Body of pancreas (tissue), 4 donors: ENCODE results near the gene FTH1. TPM values are rescaled to one million over a fixed set of nuclear protein-coding genes. Genes with fewer than 3 reads are reported as not detected.
A peak's percentile ranks its signal among the peaks of the same experiment; 100 is the strongest.

Source experiments
- ATAC-seq: fragments of 150-250 bp; one replicate; pipeline ENCODE4 v1.9.1; 2016
- DNase-seq, 4 donors: peaks; one replicate each; pipeline ENCODE4 v3.0.0-alpha.2; 2019
- H3K27ac ChIP-seq, 4 donors: fragments of 200-600 bp; sonication (generic); 1 replicate in 3 of 4; 2 replicates in 1 of 4; pipeline versions ENCODE4 v1.5.1 to v1.6.1; 2016 to 2019; ENCODE audit warnings: mild to moderate bottlenecking in 1 of 4, mixed read lengths in 1 of 4, moderate library complexity in 1 of 4
- H3K27me3 ChIP-seq, 2 donors: fragments of 200-600 bp; sonication (generic); one replicate each; pipeline ENCODE4 v1.6.0; 2016; ENCODE audit warnings: mild to moderate bottlenecking in 1 of 2
- H3K36me3 ChIP-seq, 2 donors: fragments of 200-600 bp; sonication (generic); replicated peaks in 1 of 2; 2 replicates each; pipeline ENCODE4 v1.5.1; 2016; ENCODE audit warnings: low read depth in 2 of 2; ENCODE audit not compliant: insufficient read depth in 1 of 2
- H3K4me1 ChIP-seq: fragments of 200-600 bp; sonication (generic); one replicate; pipeline ENCODE4 v1.6.0; 2016
- H3K4me3 ChIP-seq, 2 donors: fragments of 200-600 bp; sonication (generic); 1 replicate in 1 of 2; 2 replicates in 1 of 2; pipeline ENCODE4 v1.5.1; 2016 to 2019
- H3K9me3 ChIP-seq, 3 donors: fragments of 200-600 bp; sonication (generic); 1 replicate in 2 of 3; 2 replicates in 1 of 3; pipeline ENCODE4 v1.5.1; 2016
- POLR2A ChIP-seq, 3 donors: fragments of 450-650 bp; IDR thresholded peaks; one replicate each; pipeline ENCODE4 v1.6.1; 2016; ENCODE audit warnings: antibody characterized with exemption in 3 of 3, mild to moderate bottlenecking in 2 of 3
- whole genome bisulfite sequencing, 2 donors: methylation state at CpG; one replicate each; pipeline ENCODE4 v1.1.5; 2017; 5-methylcytosine and 5-hydroxymethylcytosine counted together
- intact Hi-C: fragments of 100-400 bp; cut with DNase I; formaldehyde crosslinking; loops from one replicate; pipeline ENCODE4 v1.15.1; 2023
- total RNA-seq, 2 donors: library from RNA; depleted of rRNA; stranded (reverse); fragments of >200 nt; gene quantifications; one replicate each; pipeline ENCODE4 v1.1.0, GENCODE V29; 2016
- TF ChIP-seq, protein P1 (sequence below), 7 experiments: fragments of 450-650 bp in 4 of 7; fragments of 200-600 bp in 3 of 7; sonication (generic) in 3 of 7; IDR thresholded peaks; one replicate each; pipeline ENCODE4 v1.5.1; 2016 to 2019; ENCODE audit warnings: antibody characterized with exemption in 7 of 7

The FTH1 gene
- total RNA-seq, 2 donors from 2014 or later = 1,333 to 1,363 TPM

DNA sequence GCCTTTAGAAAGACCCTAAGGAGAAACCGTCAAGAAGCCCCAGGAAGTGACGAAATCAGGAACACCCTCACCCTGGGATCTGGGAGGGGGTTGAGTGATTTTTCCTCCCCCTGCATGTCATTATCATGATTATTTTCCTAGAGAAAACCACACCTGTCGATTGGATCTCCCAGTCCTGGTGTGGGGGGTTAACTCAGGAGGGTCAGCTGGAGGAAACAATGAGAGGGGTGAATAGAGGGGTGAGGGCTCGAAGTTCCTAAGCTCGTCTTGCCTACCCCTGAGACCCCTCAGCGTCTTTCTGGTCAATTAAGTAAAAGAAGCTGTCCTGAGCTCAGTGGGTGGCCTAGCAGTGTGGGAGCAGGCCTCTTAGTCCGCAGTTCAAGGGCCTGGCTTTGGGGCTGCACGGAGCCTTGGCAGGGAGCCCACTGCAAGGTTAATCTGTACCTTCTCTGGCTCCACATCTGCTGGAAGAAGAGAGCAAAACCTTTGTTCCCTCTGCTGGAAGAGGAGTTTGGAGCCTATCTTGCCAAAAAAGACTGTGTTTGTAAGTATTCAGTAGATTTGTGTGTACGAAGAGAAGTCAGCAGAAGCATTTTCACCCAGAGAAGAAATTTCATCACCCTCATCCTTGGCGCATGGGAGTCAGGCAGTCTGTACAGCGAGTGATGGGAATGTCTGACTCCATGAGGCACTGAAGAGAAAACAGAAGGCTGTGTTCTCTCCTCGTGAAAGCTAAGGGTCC, 34.2 kb upstream of the FTH1 start:
- DNase-seq (peak; percentile 81 to 92 (median 88)), ATAC-seq (peak; percentile 88)
- intact Hi-C loops = no loop called here
- H3K27ac ChIP-seq = peak overlapping the region; percentile 40 to 79 (median 62)
- H3K27me3 ChIP-seq = no peaks in the 10 kb centered on the region
- 28 to 34% methylated on average over 7 to 12 of the region's 12 CpGs for WGBS, 2 donors
- peaks cover 0 to 7% (median 0%) of the 10 kb centered on the region in 3 donors for H3K9me3 ChIP-seq
- H3K4me1 ChIP-seq = peaks cover 31% of the 10 kb centered on the region
- H3K4me3 ChIP-seq = no peak overlapping the region
- TF ChIP-seq, protein P1, sequence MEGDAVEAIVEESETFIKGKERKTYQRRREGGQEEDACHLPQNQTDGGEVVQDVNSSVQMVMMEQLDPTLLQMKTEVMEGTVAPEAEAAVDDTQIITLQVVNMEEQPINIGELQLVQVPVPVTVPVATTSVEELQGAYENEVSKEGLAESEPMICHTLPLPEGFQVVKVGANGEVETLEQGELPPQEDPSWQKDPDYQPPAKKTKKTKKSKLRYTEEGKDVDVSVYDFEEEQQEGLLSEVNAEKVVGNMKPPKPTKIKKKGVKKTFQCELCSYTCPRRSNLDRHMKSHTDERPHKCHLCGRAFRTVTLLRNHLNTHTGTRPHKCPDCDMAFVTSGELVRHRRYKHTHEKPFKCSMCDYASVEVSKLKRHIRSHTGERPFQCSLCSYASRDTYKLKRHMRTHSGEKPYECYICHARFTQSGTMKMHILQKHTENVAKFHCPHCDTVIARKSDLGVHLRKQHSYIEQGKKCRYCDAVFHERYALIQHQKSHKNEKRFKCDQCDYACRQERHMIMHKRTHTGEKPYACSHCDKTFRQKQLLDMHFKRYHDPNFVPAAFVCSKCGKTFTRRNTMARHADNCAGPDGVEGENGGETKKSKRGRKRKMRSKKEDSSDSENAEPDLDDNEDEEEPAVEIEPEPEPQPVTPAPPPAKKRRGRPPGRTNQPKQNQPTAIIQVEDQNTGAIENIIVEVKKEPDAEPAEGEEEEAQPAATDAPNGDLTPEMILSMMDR (IDR thresholded peaks at IDR 0.05) = peak in 4 of 7 experiments; percentile 19 to 44 (median 30)
- TF ChIP-seq POLR2A (IDR thresholded peaks at IDR 0.05) = no peak
- H3K36me3 ChIP-seq = no peaks in the 10 kb centered on the region

DNA sequence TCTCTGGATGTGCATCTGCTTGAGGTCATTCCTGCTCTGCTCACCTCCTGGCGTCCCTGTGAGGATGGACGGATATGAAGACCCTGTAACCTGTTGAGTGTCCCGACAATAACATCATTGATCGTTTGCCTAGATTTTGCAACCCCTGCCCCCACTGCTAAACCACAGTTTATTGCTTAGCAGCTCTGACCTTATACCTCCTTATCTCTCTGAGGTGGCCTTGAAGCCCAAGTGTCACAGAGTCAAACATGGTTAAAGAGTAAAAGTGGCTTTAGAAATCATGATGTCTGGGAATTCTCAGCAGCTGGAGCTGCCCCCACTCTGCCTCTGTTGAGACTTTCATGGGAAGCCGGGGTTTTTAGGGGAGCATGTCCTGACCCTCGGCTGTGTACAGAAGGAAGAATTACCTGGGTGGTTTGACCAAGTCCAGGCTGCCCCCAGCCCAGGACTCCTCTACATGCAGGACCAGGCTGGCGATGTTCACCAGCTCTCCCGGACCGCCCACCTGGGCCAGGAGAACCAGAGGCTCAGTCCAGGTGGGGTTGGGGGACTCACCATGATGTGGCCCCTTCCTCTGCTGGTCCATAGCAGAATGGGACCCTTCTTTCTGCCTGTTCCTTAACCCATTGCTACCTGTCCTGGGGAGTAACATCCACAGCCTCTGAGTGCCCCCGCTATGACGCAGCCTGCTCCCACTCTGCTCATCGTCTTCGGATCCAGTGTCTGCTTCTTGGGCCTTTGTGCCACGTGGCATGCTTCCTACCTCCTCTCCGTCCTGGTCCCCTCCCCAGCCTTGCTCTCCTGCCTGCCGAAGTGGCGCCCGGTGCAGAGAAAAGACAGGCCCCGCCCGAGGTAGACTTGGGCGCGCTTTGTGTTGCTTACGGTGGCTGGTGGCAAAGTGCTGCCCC, 33.4 kb upstream of the FTH1 start:
- H3K9me3 ChIP-seq = peaks cover 0 to 7% (median 0%) of the 10 kb centered on the region in 3 donors
- intact Hi-C loops = no loop called here
- H3K4me1 ChIP-seq = peaks cover 31% of the 10 kb centered on the region
- H3K27me3 ChIP-seq = no peaks in the 10 kb centered on the region
- TF ChIP-seq, protein P1 (IDR thresholded peaks at IDR 0.05) = no peak
- TF ChIP-seq POLR2A (IDR thresholded peaks at IDR 0.05) = no peak
- H3K27ac ChIP-seq = peak overlapping the region; percentile 40 to 79 (median 62)
- ATAC-seq = peak; percentile 25
- peak in 2 of 4 donors; percentile 21 to 30 for DNase-seq
- H3K36me3 ChIP-seq = no peaks in the 10 kb centered on the region
- 69 to 76% methylated on average over 19 to 23 of the region's 23 CpGs for WGBS, 2 donors
- no peak overlapping the region for H3K4me3 ChIP-seq

DNA sequence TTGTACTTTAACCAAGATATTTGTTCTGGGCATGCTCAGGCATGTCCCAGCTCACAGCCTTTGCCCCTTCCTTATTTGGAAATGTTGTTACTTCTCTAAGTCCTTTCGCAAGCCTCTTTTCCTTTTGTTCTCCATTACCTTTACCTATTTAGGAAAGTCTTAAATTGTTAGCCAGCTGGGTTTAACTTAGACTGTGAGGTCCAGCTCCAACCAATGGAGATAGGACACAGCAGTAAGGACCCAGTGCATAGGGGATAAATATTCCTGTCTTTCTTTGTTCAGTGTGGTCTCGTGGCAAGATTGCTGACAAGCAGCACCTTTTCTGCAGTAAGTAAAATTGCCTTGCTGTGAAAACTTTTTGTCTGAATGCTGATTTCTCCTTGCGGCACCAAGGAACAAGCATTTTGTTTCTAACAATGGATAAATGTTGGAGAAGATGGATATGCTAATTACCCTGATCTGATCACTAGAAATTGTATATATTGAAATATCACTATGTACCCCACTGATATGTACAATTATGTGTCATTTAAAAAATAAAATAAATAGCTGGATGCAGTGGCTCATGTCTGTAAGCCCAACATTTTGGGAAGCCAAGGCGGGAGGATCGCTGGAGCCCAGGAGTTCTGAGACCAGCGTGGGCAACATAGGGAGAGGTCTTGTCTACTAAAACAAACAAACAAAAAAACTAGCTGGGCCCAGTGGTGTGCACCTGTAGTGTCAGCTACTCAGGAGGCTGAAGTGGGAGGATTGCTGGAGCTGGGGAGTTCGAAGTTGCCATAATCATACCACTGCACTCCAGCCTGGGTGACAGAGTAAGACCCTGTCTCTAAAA, 31.9 kb upstream of the FTH1 start:
- 92 to 95% methylated on average over 7 of the region's 7 CpGs for WGBS, 2 donors
- Histone ChIP-seq H3K4me1 (peaks cover 31% of the 10 kb centered on the region), H3K9me3 (peaks cover 0 to 7% (median 0%) of the 10 kb centered on the region in 3 donors), H3K27me3 (no peaks in the 10 kb centered on the region), H3K4me3 (no peak overlapping the region), H3K36me3 (no peaks in the 10 kb centered on the region), H3K27ac (peak overlapping the region in 2 of 4 donors; percentile 13 to 59)
- TF ChIP-seq POLR2A (IDR thresholded peaks at IDR 0.05) = no peak
- TF ChIP-seq, protein P1 (IDR thresholded peaks at IDR 0.05) = no peak
- DNase-seq (no peak), ATAC-seq (no peak)
- intact Hi-C loops = no loop called here

DNA sequence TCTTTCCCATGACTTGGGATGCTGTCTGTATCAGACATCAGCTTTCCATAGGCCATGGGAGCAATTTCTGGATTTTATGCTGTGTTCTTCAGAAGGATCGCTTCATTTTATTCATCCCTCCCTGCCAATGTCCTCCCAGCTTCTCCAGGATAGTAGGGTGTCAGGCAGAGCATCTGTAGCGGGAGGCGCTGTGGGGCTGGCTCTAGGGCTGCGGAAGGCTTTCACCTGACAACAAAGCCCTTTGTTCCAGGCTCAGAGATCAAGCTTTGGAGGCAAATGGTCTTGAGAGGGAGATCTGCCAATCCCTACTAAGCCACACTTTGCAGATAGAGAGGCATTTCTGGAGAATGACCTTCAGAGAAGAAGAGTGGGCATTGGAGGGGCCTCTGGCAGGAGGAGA, 29.5 kb upstream of the FTH1 start:
- H3K27me3 ChIP-seq = no peaks in the 10 kb centered on the region
- H3K9me3 ChIP-seq = peaks cover 0 to 7% (median 0%) of the 10 kb centered on the region in 3 donors
- 94 to 96% methylated on average over 4 of the region's 4 CpGs for WGBS, 2 donors

More for the DNA sequence above, 29.5 kb upstream of the FTH1 start:
- Histone ChIP-seq H3K4me3 (no peak overlapping the region), H3K4me1 (peaks cover 19% of the 10 kb centered on the region), H3K27ac (no peak overlapping the region), H3K36me3 (no peaks in the 10 kb centered on the region)
- DNase-seq (no peak), ATAC-seq (no peak)
- TF ChIP-seq, protein P1 (IDR thresholded peaks at IDR 0.05) = no peak
- TF ChIP-seq POLR2A (IDR thresholded peaks at IDR 0.05) = no peak
- intact Hi-C loops = no loop called here
